IMR-90 (cell line): ENCODE results near the gene AGAP1. TPM values are rescaled to one million over a fixed set of nuclear protein-coding genes. Genes with fewer than 3 reads are reported as not detected.

Experiments
- ATAC-seq: fragments of 200-7000 bp; cut with Tn5 transposase; 2 replicates; pipeline ENCODE4 v1.9.1; 2020; ENCODE audit warnings: low read depth, mild to moderate bottlenecking, moderate library complexity
- BruUV-seq: library from RNA; stranded (reverse); fragments of 400-500 nt; replicated peaks from 2 replicates; lab custom pipeline; 2021; lab: Mats Ljungman, UMichigan
- CTCF ChIA-PET: fragments of 300-600 bp; formaldehyde crosslinking; extraction: SDS; loops from one replicate; lab custom pipeline; 2021; ENCODE audit warnings: antibody characterized with exemption; lab: Yijun Ruan, JAX
- POLR2A ChIA-PET: fragments of 300-600 bp; sonication (Branson Sonifier 250); formaldehyde crosslinking; loops from one replicate; lab custom pipeline; 2022; ENCODE audit warnings: antibody characterized with exemption; ENCODE audit not compliant: unreplicated experiment; lab: Charles Lee
- DNase-seq: peaks from one replicate; pipeline ENCODE4 v3.0.0; 2013
- H2AFZ ChIP-seq: replicated peaks from 2 replicates; pipeline ENCODE3; 2013; ENCODE audit warnings: low read length, mild to moderate bottlenecking; ENCODE audit not compliant: poor library complexity
- H2AK5ac ChIP-seq: 2 replicates; pipeline ENCODE4 v1.6.1; 2013; ENCODE audit warnings: low read depth, low read length, inconsistent platforms
- H2AK9ac ChIP-seq: replicated peaks from 2 replicates; pipeline ENCODE3; 2013; ENCODE audit warnings: mild to moderate bottlenecking, low read depth, low read length, moderate library complexity; ENCODE audit not compliant: poor library complexity
- H2BK120ac ChIP-seq: 2 replicates; pipeline ENCODE4 v1.6.1; 2013; ENCODE audit warnings: low read depth, low read length, inconsistent platforms
- H2BK15ac ChIP-seq: 3 replicates; pipeline ENCODE4 v1.6.1; 2013; ENCODE audit warnings: low read depth, low read length, inconsistent platforms
- H2BK20ac ChIP-seq: 2 replicates; pipeline ENCODE4 v1.6.1; 2013; ENCODE audit warnings: low read depth, mild to moderate bottlenecking, inconsistent platforms, low read length, moderate library complexity
- H2BK5ac ChIP-seq: 2 replicates; pipeline ENCODE4 v1.6.1; 2013; ENCODE audit warnings: mild to moderate bottlenecking, low read depth, low read length, inconsistent platforms; ENCODE audit not compliant: poor library complexity, severe bottlenecking
- H3K14ac ChIP-seq: replicated peaks from 2 replicates; pipeline ENCODE4 v1.6.1; 2013; ENCODE audit warnings: low read depth, low read length, inconsistent platforms
- H3K18ac ChIP-seq: 2 replicates; pipeline ENCODE4 v1.6.1; 2013; ENCODE audit warnings: low read depth, low read length, control low read depth
- H3K23ac ChIP-seq: 2 replicates; pipeline ENCODE4 v1.6.1; 2013; ENCODE audit warnings: low read depth, low read length, inconsistent platforms
- H3K27ac ChIP-seq: 2 replicates; pipeline ENCODE4 v1.5.1; 2013; ENCODE audit warnings: mild to moderate bottlenecking, control low read depth, low read length; ENCODE audit not compliant: insufficient read depth
- H3K27me3 ChIP-seq: 2 replicates; pipeline ENCODE4 v1.6.1; 2013; ENCODE audit warnings: low read length; ENCODE audit not compliant: control insufficient read depth, insufficient read depth
- H3K36me3 ChIP-seq: 2 replicates; pipeline ENCODE4 v1.6.1; 2013; ENCODE audit warnings: low read length, mixed read lengths; ENCODE audit not compliant: control insufficient read depth, insufficient read depth
- H3K4ac ChIP-seq: 2 replicates; pipeline ENCODE4 v1.6.1; 2013; ENCODE audit warnings: low read depth, low read length, inconsistent platforms
- H3K4me1 ChIP-seq: 2 replicates; pipeline ENCODE4 v1.6.1; 2013; ENCODE audit warnings: low read length, mixed read lengths; ENCODE audit not compliant: control insufficient read depth, insufficient read depth
- H3K4me2 ChIP-seq: 2 replicates; pipeline ENCODE4 v1.6.1; 2013; ENCODE audit warnings: low read depth, mild to moderate bottlenecking, control low read depth, low read length, moderate library complexity
- H3K4me3 ChIP-seq: 2 replicates; pipeline ENCODE4 v1.5.1; 2013; ENCODE audit warnings: low read depth, mild to moderate bottlenecking, control low read depth, low read length, moderate library complexity; ENCODE audit not compliant: insufficient read depth
- H3K56ac ChIP-seq: 2 replicates; pipeline ENCODE4 v1.6.1; 2013; ENCODE audit warnings: low read length, inconsistent platforms; ENCODE audit not compliant: insufficient read depth; ENCODE audit errors: extremely low read depth
- H3K79me1 ChIP-seq, 2 experiments: 2 replicates each; pipeline ENCODE4 v1.6.1; 2013; ENCODE audit warnings: low read length in 2 of 2, inconsistent platforms in 1 of 2, low read depth in 1 of 2
- H3K9ac ChIP-seq: 2 replicates; pipeline ENCODE4 v1.6.1; 2013; ENCODE audit warnings: low read depth, low read length, control low read depth
- H3K9me1 ChIP-seq: 2 replicates; pipeline ENCODE4 v1.6.1; 2013; ENCODE audit warnings: low read length, inconsistent platforms; ENCODE audit not compliant: insufficient read depth
- H3K9me3 ChIP-seq: 2 replicates; pipeline ENCODE4 v1.6.1; 2013; ENCODE audit warnings: low read length; ENCODE audit not compliant: control insufficient read depth, insufficient read depth
- H4K20me1 ChIP-seq: 2 replicates; pipeline ENCODE4 v1.6.1; 2013; ENCODE audit warnings: low read length, inconsistent platforms; ENCODE audit not compliant: insufficient read depth
- H4K5ac ChIP-seq: 2 replicates; pipeline ENCODE4 v1.6.1; 2013; ENCODE audit warnings: mild to moderate bottlenecking, low read depth, low read length, control low read depth
- H4K8ac ChIP-seq, 2 experiments: 2 replicates each; pipeline ENCODE4 v1.6.1; 2013; ENCODE audit warnings: low read depth in 2 of 2, low read length in 2 of 2, control low read depth in 1 of 2, inconsistent platforms in 1 of 2
- H4K91ac ChIP-seq: 2 replicates; pipeline ENCODE4 v1.6.1; 2013; ENCODE audit warnings: low read depth, low read length, inconsistent platforms; ENCODE audit not compliant: insufficient read depth
- MAFK ChIP-seq: IDR thresholded peaks from 2 replicates; pipeline ENCODE4 v1.6.1; 2012; ENCODE audit warnings: low read depth, low read length, improper control_type of control experiment
- WGBS, 2 experiments: methylation state at CpG; one replicate each; pipeline versions ENCODE4 v1.1.5 to v1.1.7; 2013; ENCODE audit warnings: missing lambda C conversion rate in 2 of 2; ENCODE audit not compliant: insufficient read length in 1 of 2; ENCODE audit errors: extremely low coverage in 2 of 2; 5-methylcytosine and 5-hydroxymethylcytosine counted together
- dilution Hi-C: fragments of 300-500 bp; cut with HindIII; formaldehyde crosslinking; loops from one replicate; pipeline ENCODE4 v1.14.3; 2018; ENCODE audit warnings: low sequenced_read_pairs; ENCODE audit not compliant: unreplicated experiment
- in situ Hi-C: fragments of 300-500 bp; cut with MboI; formaldehyde crosslinking; loops from 3 replicates; pipeline ENCODE4 v1.14.3; 2019; ENCODE audit warnings: low sequenced_read_pairs, inconsistent platforms, mixed read lengths
- intact Hi-C: fragments of 100-400 bp; cut with micrococcal nuclease; formaldehyde crosslinking; loops from 2 replicates; pipeline ENCODE4 v1.10.0; 2022
- polyA plus RNA-seq, 3 experiments: library from polyadenylated mRNA; depleted of rRNA; stranded (reverse); fragments of >200 nt; gene quantifications; 2 replicates each; pipeline ENCODE4 v1.2.3, GENCODE V29; 2012; ENCODE audit warnings: low replicate concordance in 1 of 3
- total RNA-seq: library from RNA; depleted of rRNA; stranded (reverse); fragments of >200 nt; gene quantifications from 2 replicates; pipeline ENCODE4 v1.2.3, GENCODE V29; 2012

Gene AGAP1
- total and polyA plus RNA-seq, 2 of the 4 experiments (the other 2 are of a cell fraction) = 15.1 to 16.4 TPM

GRCh38 chr2:235757212-235757611 lies 263.4 kb downstream of the AGAP1 start:
- ChIA-PET POLR2A (no interaction called here), CTCF (interaction anchor here (0.6 to 1.1 kb wide), 2 partner anchors 9 to 11 kb away, joined by 4 to 8 read pairs; no protein-coding TSS in a partner anchor)
- Histone ChIP-seq H4K8ac (no peak overlapping the region), H4K91ac (no peak overlapping the region), H3K23ac (no peak overlapping the region), H3K79me1 (no peaks in the 10 kb centered on the region; a peak in 1 of 4 replicates), H3K18ac (no peak overlapping the region), H2BK120ac (no peak overlapping the region), H3K9ac (no peak overlapping the region), H3K56ac (no peak overlapping the region), H3K4me1 (no peaks in the 10 kb centered on the region), H2AFZ (no peak overlapping the region), H3K4me2 (no peak overlapping the region), H3K36me3 (peaks cover under 1% of the 10 kb centered on the region; the same call in 1 of the 2 replicates), H3K9me3 (no peaks in the 10 kb centered on the region), H3K4ac (no peak overlapping the region), H4K5ac (no peak overlapping the region), H2BK5ac (no peak overlapping the region), H3K27ac (no peak overlapping the region), H3K27me3 (no peaks in the 10 kb centered on the region), H3K4me3 (no peak overlapping the region), H3K14ac (no peak overlapping the region), H2BK15ac (no peak overlapping the region), H2AK5ac (no peak overlapping the region), H2AK9ac (no peak overlapping the region), H3K9me1 (no peaks in the 10 kb centered on the region; the same call in 1 of the 2 replicates), H4K20me1 (no peaks in the 10 kb centered on the region; the same call in 1 of the 2 replicates), H2BK20ac (no peak overlapping the region)
- no TSS peak for BruUV-seq
- DNase-seq (no peak), ATAC-seq (no peak)
- dilution Hi-C loops = no loop called here
- in situ Hi-C loops = no loop called here
- no peak for TF ChIP-seq MAFK
- intact Hi-C loops = no loop called here
- WGBS, 2 experiments = no CpG with 5 or more reads among the region's 6 CpGs
